Testis (tissue), 3 donors: ENCODE data around the gene LRG1. TPM values are rescaled to one million over a fixed set of nuclear protein-coding genes. Genes with fewer than 3 reads are reported as not detected.

Experiments
- DNase-seq: peaks from one replicate; pipeline ENCODE4 v3.0.0-alpha.2; 2019
- H3K27ac ChIP-seq, 2 donors: fragments of 200-600 bp; sonication (generic); one replicate each; pipeline ENCODE4 v1.5.1; 2019
- H3K27me3 ChIP-seq: fragments of 200-600 bp; sonication (generic); one replicate; pipeline ENCODE4 v1.5.1; 2019
- H3K36me3 ChIP-seq: fragments of 200-600 bp; sonication (generic); one replicate; pipeline ENCODE4 v1.5.1; 2017; ENCODE audit warnings: low read depth; ENCODE audit errors: missing control alignments
- H3K4me1 ChIP-seq: fragments of 200-600 bp; sonication (generic); one replicate; pipeline ENCODE4 v1.5.1; 2019
- H3K4me3 ChIP-seq, 2 donors: fragments of 200-600 bp; sonication (generic); one replicate each; pipeline ENCODE4 v1.5.1; 2017 to 2019
- H3K9me3 ChIP-seq: fragments of 200-600 bp; sonication (generic); one replicate; pipeline ENCODE4 v1.5.1; 2017
- POLR2A ChIP-seq: fragments of 450-650 bp; IDR thresholded peaks from one replicate; pipeline ENCODE4 v1.6.1; 2017; ENCODE audit warnings: antibody characterized with exemption, mild to moderate bottlenecking, moderate library complexity
- WGBS, 2 donors: methylation state at CpG; one replicate each; pipeline ENCODE4 v1.1.5; 2018; 5-methylcytosine and 5-hydroxymethylcytosine counted together
- intact Hi-C: fragments of 100-400 bp; cut with DNase I; formaldehyde crosslinking; loops from one replicate; pipeline ENCODE4 v1.15.1; 2023; ENCODE audit warnings: low total_unique reads
- polyA plus RNA-seq: library from polyadenylated mRNA; stranded (reverse); fragments of 350-450 nt; fragmentation: Illumina TruSeq; extraction: RNeasy Lipid Tissue Mini Kit (QIAGEN cat#74804); gene quantifications from one replicate; pipeline ENCODE4 v1.2.3, GENCODE V29; 2014; ENCODE audit warnings: low read depth, low replicate concordance; ENCODE audit not compliant: insufficient read depth
- total RNA-seq, 2 donors: library from RNA; depleted of rRNA; stranded (reverse); fragments of >200 nt; gene quantifications; one replicate each; pipeline ENCODE4 v1.2.3, GENCODE V29; 2016
- TF ChIP-seq, protein P1 (sequence below), 3 experiments: fragments of 450-650 bp in 2 of 3; fragments of 200-600 bp in 1 of 3; sonication (generic) in 1 of 3; IDR thresholded peaks; one replicate each; pipeline ENCODE4 v1.5.1; 2016 to 2019; ENCODE audit warnings: antibody characterized with exemption in 3 of 3, mild to moderate bottlenecking in 2 of 3, moderate library complexity in 1 of 3

LRG1 gene
- total and polyA plus RNA-seq, 3 donors from 2014 or later: 0.24 to 0.58 (median 0.25) TPM

DNA sequence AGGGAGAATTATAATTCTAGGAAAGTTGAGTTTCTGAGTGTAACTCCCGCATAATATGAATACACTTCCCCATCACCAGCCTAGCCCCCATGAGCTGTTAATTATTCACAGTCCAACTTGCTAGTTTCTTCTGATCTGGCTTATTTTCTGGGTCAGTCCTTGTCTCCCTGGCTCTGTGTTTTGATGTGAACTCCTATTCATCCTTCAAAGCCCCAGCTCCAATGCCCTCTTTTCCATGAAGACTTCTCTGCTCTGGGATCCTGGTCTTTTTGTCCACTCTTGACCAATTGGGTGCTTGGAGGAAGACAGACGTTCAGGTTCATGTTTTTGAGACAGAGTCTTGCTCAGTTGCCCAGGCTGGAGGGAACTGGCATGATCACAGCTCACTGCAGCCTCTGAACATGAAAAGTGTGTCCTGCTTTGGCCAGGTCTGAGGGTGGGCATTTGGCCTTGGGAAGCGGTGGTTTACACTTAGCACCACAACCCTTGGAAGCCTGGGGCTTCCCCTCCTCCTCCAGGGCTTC, 605 bp downstream of the LRG1 start:
- Histone ChIP-seq H3K36me3 (no peaks in the 10 kb centered on the region), H3K27ac (no peak overlapping the region), H3K4me1 (peaks cover 3% of the 10 kb centered on the region), H3K4me3 (no peak overlapping the region), H3K9me3 (no peaks in the 10 kb centered on the region), H3K27me3 (no peaks in the 10 kb centered on the region)
- no peak for TF ChIP-seq POLR2A
- TF ChIP-seq, protein P1, sequence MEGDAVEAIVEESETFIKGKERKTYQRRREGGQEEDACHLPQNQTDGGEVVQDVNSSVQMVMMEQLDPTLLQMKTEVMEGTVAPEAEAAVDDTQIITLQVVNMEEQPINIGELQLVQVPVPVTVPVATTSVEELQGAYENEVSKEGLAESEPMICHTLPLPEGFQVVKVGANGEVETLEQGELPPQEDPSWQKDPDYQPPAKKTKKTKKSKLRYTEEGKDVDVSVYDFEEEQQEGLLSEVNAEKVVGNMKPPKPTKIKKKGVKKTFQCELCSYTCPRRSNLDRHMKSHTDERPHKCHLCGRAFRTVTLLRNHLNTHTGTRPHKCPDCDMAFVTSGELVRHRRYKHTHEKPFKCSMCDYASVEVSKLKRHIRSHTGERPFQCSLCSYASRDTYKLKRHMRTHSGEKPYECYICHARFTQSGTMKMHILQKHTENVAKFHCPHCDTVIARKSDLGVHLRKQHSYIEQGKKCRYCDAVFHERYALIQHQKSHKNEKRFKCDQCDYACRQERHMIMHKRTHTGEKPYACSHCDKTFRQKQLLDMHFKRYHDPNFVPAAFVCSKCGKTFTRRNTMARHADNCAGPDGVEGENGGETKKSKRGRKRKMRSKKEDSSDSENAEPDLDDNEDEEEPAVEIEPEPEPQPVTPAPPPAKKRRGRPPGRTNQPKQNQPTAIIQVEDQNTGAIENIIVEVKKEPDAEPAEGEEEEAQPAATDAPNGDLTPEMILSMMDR (IDR thresholded peaks at IDR 0.05): no peak
- intact Hi-C loops: no loop called here
- no peak for DNase-seq
- WGBS, 2 donors: 82 to 89% methylated on average over 2 to 3 of the region's 3 CpGs

DNA sequence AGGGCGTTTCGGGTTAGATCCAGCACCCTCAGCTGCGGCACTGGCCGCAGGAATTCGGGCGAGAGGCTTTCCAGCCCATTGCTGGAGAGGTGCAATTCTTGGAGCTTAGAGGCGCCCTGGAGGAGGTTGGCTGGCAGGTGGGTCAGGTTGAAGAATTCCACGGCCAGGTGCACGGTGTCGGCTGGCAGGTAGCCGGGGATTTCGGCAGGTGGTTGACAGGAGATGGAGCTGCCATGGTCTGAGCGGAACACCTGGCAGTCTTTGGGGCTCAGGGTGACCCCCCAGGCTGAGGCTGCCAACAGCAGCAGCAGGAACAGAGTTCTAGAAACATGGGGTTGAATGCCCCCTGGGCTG, 1.3 kb downstream of the LRG1 start:
- 88 to 95% methylated on average over 10 to 11 of the region's 13 CpGs for WGBS, 2 donors
- DNase-seq: no peak
- Histone ChIP-seq H3K27ac (no peak overlapping the region), H3K27me3 (no peaks in the 10 kb centered on the region), H3K4me1 (peaks cover 3% of the 10 kb centered on the region), H3K36me3 (no peaks in the 10 kb centered on the region), H3K9me3 (no peaks in the 10 kb centered on the region), H3K4me3 (no peak overlapping the region)
- TF ChIP-seq, protein P1 (IDR thresholded peaks at IDR 0.05): no peak
- no peak for TF ChIP-seq POLR2A
- intact Hi-C loops: no loop called here

DNA sequence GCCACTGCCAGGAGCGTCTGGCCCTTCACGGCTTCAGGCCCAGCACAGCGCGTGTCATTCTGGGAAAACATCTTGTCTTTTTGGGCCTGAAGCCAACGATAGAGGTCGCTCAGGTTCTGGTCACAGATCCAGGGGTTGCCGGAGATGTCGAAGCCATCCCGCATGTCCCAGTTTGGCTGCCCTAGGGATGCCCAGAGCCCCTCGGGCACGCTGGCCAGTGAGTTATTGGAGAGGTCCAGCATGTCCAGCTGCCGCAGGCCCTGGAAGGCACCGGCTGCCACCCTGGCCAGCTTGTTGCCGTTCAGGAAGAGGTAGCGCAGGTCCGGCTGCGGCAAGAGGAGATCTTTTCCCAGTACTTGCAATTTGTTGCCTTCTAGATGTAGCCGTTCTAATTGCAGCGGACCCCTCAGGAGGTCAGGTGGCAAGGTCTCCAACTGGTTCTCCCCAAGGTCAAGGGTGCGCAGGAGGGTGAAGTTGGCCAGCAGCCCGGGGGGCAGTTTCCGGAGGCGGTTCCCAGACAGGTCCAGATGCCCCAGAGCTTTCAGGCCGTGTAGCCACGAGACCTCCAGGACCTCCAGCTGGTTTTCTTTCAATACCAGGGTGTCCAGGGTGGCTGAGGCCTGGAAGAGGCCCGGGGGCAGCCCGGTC, 1.8 kb downstream of the LRG1 start:
- Histone ChIP-seq H3K4me3 (no peak overlapping the region), H3K4me1 (peaks cover 3% of the 10 kb centered on the region), H3K27me3 (no peaks in the 10 kb centered on the region), H3K27ac (no peak overlapping the region), H3K9me3 (no peaks in the 10 kb centered on the region), H3K36me3 (no peaks in the 10 kb centered on the region)
- intact Hi-C loops: no loop called here
- TF ChIP-seq, protein P1 (IDR thresholded peaks at IDR 0.05): no peak
- no peak for TF ChIP-seq POLR2A
- DNase-seq: peak; percentile 38
- WGBS, 2 donors: 55 to 58% methylated on average over 18 to 23 of the region's 27 CpGs

DNA sequence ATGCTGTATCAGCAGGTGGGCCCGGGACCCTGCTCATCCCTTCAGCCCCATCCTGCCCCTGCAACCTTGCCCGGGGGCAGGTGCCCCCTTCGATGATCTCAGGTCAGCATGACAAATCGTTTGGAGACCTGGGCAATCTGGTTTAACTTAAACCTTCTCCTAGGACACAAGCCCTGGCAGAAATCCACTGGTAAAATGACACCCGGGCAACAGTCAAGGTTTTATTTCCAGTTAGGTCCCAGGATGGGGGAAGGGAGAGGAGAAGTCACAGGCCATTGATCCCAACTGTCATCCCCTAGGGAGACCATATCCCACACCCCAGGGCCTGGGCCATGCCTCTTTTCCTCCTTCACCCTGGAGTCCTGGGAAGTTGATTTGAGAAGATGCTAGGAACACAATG, 3.0 kb downstream of the LRG1 start:
- Histone ChIP-seq H3K4me1 (peaks cover 3% of the 10 kb centered on the region), H3K27me3 (no peaks in the 10 kb centered on the region), H3K36me3 (no peaks in the 10 kb centered on the region), H3K9me3 (no peaks in the 10 kb centered on the region), H3K4me3 (no peak overlapping the region), H3K27ac (no peak overlapping the region)
- TF ChIP-seq, protein P1 (IDR thresholded peaks at IDR 0.05): no peak
- TF ChIP-seq POLR2A: no peak
- no peak for DNase-seq
- intact Hi-C loops: no loop called here
- WGBS, 2 donors: 29 to 62% methylated on average over 1 to 5 of the region's 5 CpGs
